Activated CD4-positive, alpha-beta T cell treated with anti-CD3 and anti-CD28 coated beads, Interleukin-2, amount 10 ng/mL, durations not matched to agents 24 days and 14 days (primary cell): ENCODE results near the gene BHLHE41. TPM values are rescaled to one million over a fixed set of nuclear protein-coding genes. Genes with fewer than 3 reads are reported as not detected.

ENCODE experiments used
- total RNA-seq: library from RNA; stranded (reverse); gene quantifications from 2 replicates; pipeline ENCODE4 v1.2.3, GENCODE V29; 2022

BHLHE41 gene
- total RNA-seq, 1 donor from 2014 or later = not detected

Other genes starting within 250 kb of the BHLHE41 start
- gene RASSF8, start 166.4 kb downstream of the BHLHE41 start, total RNA-seq = 0.17 and 0.37 TPM in 2 replicates
- not detected in 2 replicates for gene SSPN, start 70.5 kb upstream of the BHLHE41 start, total RNA-seq